ENCODE data around the gene NAPA. TPM values are rescaled to one million over a fixed set of nuclear protein-coding genes. Genes with fewer than 3 reads are reported as not detected.

NAPA gene
- polyA plus RNA-seq, 3 donors = 77.5 to 135 (median 111) TPM

- intact Hi-C loops (cut with micrococcal nuclease) = no loop called here
- 96% methylated on average over 5 of the region's 14 CpGs for WGBS (ENCODE audit: insufficient coverage)
- H3K9me3 ChIP-seq (replicated peaks in 1 of 2; ENCODE audit: control insufficient read depth in 1 of 2, insufficient read depth in 1 of 2, low read length in 2 of 2) = peaks cover 9 to 19% of the 10 kb centered on the region in 2 donors
- no peak overlapping the region for H2AFZ ChIP-seq (ENCODE audit: insufficient read depth, low read depth, low read length, poor library complexity, severe bottlenecking)
- no peak for DNase-seq
- Mint-ChIP-seq H3K4me1 (peaks cover 2% of the 10 kb centered on the region), H3K27ac (no peak overlapping the region), H3K27me3 (ENCODE audit: low read depth in 3 of 3) (peaks cover 19 to 36% (median 35%) of the 10 kb centered on the region in 3 donors), H3K36me3 (no peaks in the 10 kb centered on the region), H3K4me3 (no peak overlapping the region), H3K9me3 (peaks cover 2 to 20% (median 14%) of the 10 kb centered on the region in 7 donors)
- H4K20me1 ChIP-seq (ENCODE audit: insufficient read depth, low read length) = no peaks in the 10 kb centered on the region
- no peak for TF ChIP-seq CTCF (IDR thresholded peaks at IDR 0.05)
- H3K27me3 ChIP-seq (ENCODE audit: control insufficient read depth in 2 of 2, insufficient read depth in 2 of 2, low read length in 2 of 2) = peaks cover 28 to 51% of the 10 kb centered on the region in 2 donors
- no peaks in the 10 kb centered on the region for H3K79me2 ChIP-seq (ENCODE audit: insufficient read depth, low read length)
- no peak overlapping the region for H3K4me2 ChIP-seq (replicated peaks; ENCODE audit: extremely low read depth, low read length, poor library complexity, severe bottlenecking)
- no peaks in the 10 kb centered on the region for H3K36me3 ChIP-seq (replicated peaks in 1 of 2; ENCODE audit: control insufficient read depth in 1 of 2, insufficient read depth in 2 of 2, low read length in 2 of 2)
- H3K4me3 ChIP-seq (replicated peaks in 1 of 3; ENCODE audit: low read depth in 2 of 3, low read length in 3 of 3) = no peak overlapping the region
- no peak overlapping the region for H3K27ac ChIP-seq (ENCODE audit: low read depth in 1 of 2, low read length in 2 of 2)
- H3K4me1 ChIP-seq (ENCODE audit: control insufficient read depth in 1 of 2, insufficient read depth in 2 of 2, low read length in 2 of 2) = no peaks in the 10 kb centered on the region
- no peak overlapping the region for H3K9ac ChIP-seq (ENCODE audit: insufficient read depth, low read length, poor library complexity, severe bottlenecking)
Measured at GRCh38 chr19:47459477-47459876, 55.4 kb downstream of the NAPA start.

- peaks cover 28 to 51% of the 10 kb centered on the region in 2 donors for H3K27me3 ChIP-seq (ENCODE audit: control insufficient read depth in 2 of 2, insufficient read depth in 2 of 2, low read length in 2 of 2)
- intact Hi-C loops (cut with micrococcal nuclease) = no loop called here
Measured at GRCh38 chr19:47458672-47459071, 56.2 kb downstream of the NAPA start.

More at GRCh38 chr19:47458672-47459071, 56.2 kb downstream of the NAPA start:
- H3K9me3 ChIP-seq (replicated peaks in 1 of 2; ENCODE audit: control insufficient read depth in 1 of 2, insufficient read depth in 1 of 2, low read length in 2 of 2) = peaks cover 9 to 19% of the 10 kb centered on the region in 2 donors
- H3K27ac Mint-ChIP-seq = no peak overlapping the region
- peaks cover 21 to 42% (median 40%) of the 10 kb centered on the region in 3 donors for H3K27me3 Mint-ChIP-seq (ENCODE audit: low read depth in 3 of 3)
- H3K4me3 ChIP-seq (replicated peaks in 1 of 3; ENCODE audit: low read depth in 2 of 3, low read length in 3 of 3) = no peak overlapping the region
- H3K4me1 Mint-ChIP-seq = peaks cover 2% of the 10 kb centered on the region
- no peak for TF ChIP-seq CTCF (IDR thresholded peaks at IDR 0.05)
- no peaks in the 10 kb centered on the region for H3K79me2 ChIP-seq (ENCODE audit: insufficient read depth, low read length)
- no peak overlapping the region for H3K4me3 Mint-ChIP-seq
- H3K4me2 ChIP-seq (replicated peaks; ENCODE audit: extremely low read depth, low read length, poor library complexity, severe bottlenecking) = no peak overlapping the region
- no peak for DNase-seq
- H3K36me3 Mint-ChIP-seq = no peaks in the 10 kb centered on the region
- H4K20me1 ChIP-seq (ENCODE audit: insufficient read depth, low read length) = no peaks in the 10 kb centered on the region
- no peak overlapping the region for H3K9ac ChIP-seq (ENCODE audit: insufficient read depth, low read length, poor library complexity, severe bottlenecking)
- WGBS (ENCODE audit: insufficient coverage) = 33% methylated on average over 5 of the region's 5 CpGs
- H3K4me1 ChIP-seq (ENCODE audit: control insufficient read depth in 1 of 2, insufficient read depth in 2 of 2, low read length in 2 of 2) = no peaks in the 10 kb centered on the region
- peaks cover 2 to 20% (median 14%) of the 10 kb centered on the region in 7 donors for H3K9me3 Mint-ChIP-seq
- no peak overlapping the region for H3K27ac ChIP-seq (ENCODE audit: low read depth in 1 of 2, low read length in 2 of 2)
- H2AFZ ChIP-seq (ENCODE audit: insufficient read depth, low read depth, low read length, poor library complexity, severe bottlenecking) = no peak overlapping the region
- H3K36me3 ChIP-seq (replicated peaks in 1 of 2; ENCODE audit: control insufficient read depth in 1 of 2, insufficient read depth in 2 of 2, low read length in 2 of 2) = no peaks in the 10 kb centered on the region

Data from CD14-positive monocyte (primary cell).